A549 (cell line): Measurements from ENCODE around the gene DSCAML1. TPM values are rescaled to one million over a fixed set of nuclear protein-coding genes. Genes with fewer than 3 reads are reported as not detected.

Source experiments
- ATAC-seq, 2 experiments: fragments of 200-7000 bp in 1 of 2; fragments of >200 bp in 1 of 2; cut with Nextera tagmentation in 1 of 2; cut with Tn5 transposase in 1 of 2; 3 replicates each; pipeline versions ENCODE4 v1.8.0 to v1.9.1; 2018 to 2020; ENCODE audit warnings: mild to moderate bottlenecking in 1 of 2, moderate library complexity in 1 of 2
- CTCF ChIA-PET: fragments of 300-600 bp; sonication (Branson Sonifier 250); formaldehyde crosslinking; extraction: SDS; loops from one replicate; lab custom pipeline; 2021; ENCODE audit warnings: antibody characterized with exemption, inconsistent platforms; lab: Yijun Ruan, JAX
- POLR2A ChIA-PET: fragments of 350-600 bp; formaldehyde crosslinking; extraction: SDS; loops from one replicate; lab custom pipeline; 2021; ENCODE audit warnings: antibody characterized with exemption, inconsistent platforms; lab: Yijun Ruan, JAX
- DNase-seq, 2 experiments: peaks; one replicate each; pipeline versions ENCODE4 v3.0.0 to v3.0.0-alpha.2; 2011 to 2016; ENCODE audit warnings: low read depth in 1 of 2, low spot score in 1 of 2
- FAIRE-seq: peaks from 2 replicates; lab custom pipeline; 2011; peaks lifted over from hg19 to GRCh38; lab: Jason Lieb, UNC
- H3K27ac ChIP-seq, 2 experiments: fragments of >200 bp; sonication (Bioruptor Twin); formaldehyde crosslinking; 3 replicates each; pipeline ENCODE4 v1.5.1; 2016 to 2017
- H3K4me1 ChIP-seq: fragments of >200 bp; sonication (Bioruptor Twin); formaldehyde crosslinking; 3 replicates; pipeline ENCODE4 v1.6.1; 2016
- H3K4me2 ChIP-seq: fragments of >200 bp; sonication (Bioruptor Twin); formaldehyde crosslinking; 3 replicates; pipeline ENCODE4 v1.6.1; 2016
- H3K4me3 ChIP-seq: fragments of >200 bp; sonication (Bioruptor Twin); formaldehyde crosslinking; 3 replicates; pipeline ENCODE4 v1.5.1; 2016
- H3K9me3 ChIP-seq: fragments of >200 bp; sonication (Bioruptor Twin); formaldehyde crosslinking; 3 replicates; pipeline ENCODE4 v1.6.1; 2016
- BCL3 ChIP-seq: fragments of >200 bp; sonication (Bioruptor Twin); formaldehyde crosslinking; IDR thresholded peaks from 3 replicates; pipeline ENCODE4 v1.6.1; 2016
- CEBPB ChIP-seq, 2 experiments: fragments of >200 bp in 1 of 2; sonication (Bioruptor Twin) in 1 of 2; formaldehyde crosslinking in 1 of 2; IDR thresholded peaks; 2 replicates each; pipeline ENCODE4 v1.6.1; 2012 to 2016
- CHD2 ChIP-seq: fragments of 150-350 bp; IDR thresholded peaks from 2 replicates; pipeline ENCODE4 v1.6.1; 2014; ENCODE audit warnings: low read length; ENCODE audit not compliant: partially characterized antibody
- ELK1 ChIP-seq: fragments of 150-350 bp; IDR thresholded peaks from 2 replicates; pipeline ENCODE4 v1.6.1; 2014; ENCODE audit warnings: low read depth, mild to moderate bottlenecking, low read length
- EP300 ChIP-seq, 2 experiments: fragments of >200 bp; sonication (Bioruptor Twin); formaldehyde crosslinking; IDR thresholded peaks; 2 replicates in 1 of 2; 3 replicates in 1 of 2; pipeline ENCODE4 v1.6.1; 2016 to 2017
- ESRRA ChIP-seq: fragments of 150-350 bp; IDR thresholded peaks from 2 replicates; pipeline ENCODE4 v1.6.1; 2014; ENCODE audit warnings: mild to moderate bottlenecking, low read length, borderline replicate concordance
- FOSL2 ChIP-seq, 2 experiments: fragments of 450-650 bp in 1 of 2; fragments of >200 bp in 1 of 2; sonication (Bioruptor Twin) in 1 of 2; formaldehyde crosslinking; IDR thresholded peaks; 2 replicates each; pipeline versions ENCODE4 v1.5.0 to v1.6.1; 2016 to 2020; ENCODE audit warnings: mild to moderate bottlenecking in 1 of 2, moderate library complexity in 1 of 2
- HMGXB4 ChIP-seq: fragments of 250-450 bp; sonication (Bioruptor Pico); IDR thresholded peaks from 2 replicates; pipeline ENCODE4 v1.5.0; 2021; ENCODE audit warnings: mild to moderate bottlenecking, moderate library complexity, borderline replicate concordance
- HOXB5 ChIP-seq: fragments of 250-450 bp; sonication (Bioruptor Pico); IDR thresholded peaks from 2 replicates; pipeline ENCODE4 v1.5.0; 2020; ENCODE audit warnings: mild to moderate bottlenecking, moderate library complexity
- JUNB ChIP-seq: fragments of >200 bp; sonication (Bioruptor Twin); formaldehyde crosslinking; IDR thresholded peaks from 2 replicates; pipeline ENCODE4 v1.6.1; 2016
- KDM5A ChIP-seq: fragments of 200-600 bp; sonication (generic); IDR thresholded peaks from 2 replicates; pipeline ENCODE4 v1.6.1; 2016; ENCODE audit warnings: antibody characterized with exemption, mild to moderate bottlenecking
- MAFK ChIP-seq: fragments of 450-650 bp; IDR thresholded peaks from 2 replicates; pipeline ENCODE4 v1.6.1; 2014; ENCODE audit not compliant: partially characterized antibody
- MAX ChIP-seq: IDR thresholded peaks from 2 replicates; pipeline ENCODE4 v1.6.1; 2012
- MYC ChIP-seq: IDR thresholded peaks from 2 replicates; pipeline ENCODE4 v1.6.1; 2012; ENCODE audit warnings: mild to moderate bottlenecking, inconsistent platforms, low read length, improper control_type of control experiment, borderline replicate concordance
- NR3C1 ChIP-seq: fragments of >200 bp; sonication (Bioruptor Twin); formaldehyde crosslinking; IDR thresholded peaks from 3 replicates; pipeline ENCODE4 v1.6.1; 2017
- PHF8 ChIP-seq: fragments of 200-600 bp; sonication (generic); IDR thresholded peaks from 2 replicates; pipeline ENCODE4 v1.6.1; 2016; ENCODE audit warnings: low read depth, mild to moderate bottlenecking, antibody characterized with exemption, moderate library complexity, borderline replicate concordance
- RCOR1 ChIP-seq: fragments of 150-350 bp; IDR thresholded peaks from 2 replicates; pipeline ENCODE4 v1.6.1; 2014; ENCODE audit warnings: antibody characterized with exemption, low read length, low read depth
- RFX5 ChIP-seq: fragments of 450-650 bp; IDR thresholded peaks from 2 replicates; pipeline ENCODE4 v1.7.1; 2014; ENCODE audit warnings: antibody characterized with exemption, mild to moderate bottlenecking, moderate library complexity
- SMC3 ChIP-seq: fragments of >200 bp; sonication (Bioruptor Twin); formaldehyde crosslinking; IDR thresholded peaks from 3 replicates; pipeline ENCODE4 v1.6.1; 2018; ENCODE audit warnings: inconsistent platforms
- ZFP36 ChIP-seq: fragments of 450-650 bp; IDR thresholded peaks from 2 replicates; pipeline ENCODE4 v1.6.1; 2014; ENCODE audit warnings: borderline replicate concordance; ENCODE audit not compliant: partially characterized antibody
- WGBS: methylation state at CpG from one replicate; pipeline ENCODE4 v1.1.6; 2017; ENCODE audit errors: missing lambda C conversion rate; 5-methylcytosine and 5-hydroxymethylcytosine counted together
- polyA plus RNA-seq, 4 experiments: library from polyadenylated mRNA; depleted of rRNA in 3 of 4; stranded (reverse); fragments of >200 nt; fragmentation: RNase III in 1 of 4; extraction: RNeasy Plus Mini Kit Qiagen cat#74134 plus additional on column Dnase treatment in 1 of 4; gene quantifications; 2 replicates in 3 of 4; 3 replicates in 1 of 4; pipeline ENCODE4 v1.2.3, GENCODE V29; 2011 to 2017

The DSCAML1 gene
- polyA plus RNA-seq, 2 of the 4 experiments (the other 2 are of a cell fraction), result 0.12 to 0.31 TPM

- 74% methylated on average over 18 of the region's 20 CpGs for WGBS
- no peaks in the 10 kb centered on the region for H3K9me3 ChIP-seq
- no peak overlapping the region for H3K27ac ChIP-seq
- no peak for ATAC-seq
- H3K4me1 ChIP-seq, result no peaks in the 10 kb centered on the region
- POLR2A ChIA-PET, result no interaction called here
- TF ChIP-seq BCL3, result no peak
- no peak for TF ChIP-seq CHD2
- TF ChIP-seq MAFK, result no peak
- no peak for TF ChIP-seq HMGXB4 (CRISPR knock-in tag)
- TF ChIP-seq SMC3, result no peak
- TF ChIP-seq NR3C1, result no peak
- no peak for TF ChIP-seq HOXB5 (CRISPR knock-in tag)
- TF ChIP-seq RFX5, result no peak
- TF ChIP-seq MAX, result no peak
- no peak for TF ChIP-seq KDM5A
- no peak for FAIRE-seq
- DNase-seq, result no peak
- H3K4me2 ChIP-seq, result no peak overlapping the region
- no peak overlapping the region for H3K4me3 ChIP-seq
- CTCF ChIA-PET, result no interaction called here
Observed at GRCh38 chr11:117492578-117493251, 304.3 kb downstream of the DSCAML1 start.

- no peak overlapping the region for H3K27ac ChIP-seq
- ATAC-seq (no peak), DNase-seq (no peak), FAIRE-seq (no peak)
- 70% methylated on average over 6 of the region's 6 CpGs for WGBS
- H3K9me3 ChIP-seq, result no peaks in the 10 kb centered on the region
- no peak overlapping the region for H3K4me2 ChIP-seq
- ChIA-PET POLR2A (no interaction called here), CTCF (interaction anchor here (1.1 to 2.5 kb wide), 2 partner anchors 10 to 65 kb away, joined by 3 to 7 read pairs; no protein-coding TSS in a partner anchor)
- TF ChIP-seq EP300 (IDR thresholded peaks at IDR 0.05) (no peak), BCL3 (no peak), ELK1 (no peak), JUNB (no peak), PHF8 (no peak), RCOR1 (no peak), CEBPB (IDR thresholded peaks at IDR 0.05) (no peak), MYC (no peak), ESRRA (no peak), FOSL2 (IDR thresholded peaks at IDR 0.05) (no peak), FOSL2 (CRISPR knock-in tag; IDR thresholded peaks at IDR 0.05) (no peak), HOXB5 (CRISPR knock-in tag) (no peak), SMC3 (no peak), ZFP36 (no peak)
- no peak overlapping the region for H3K4me3 ChIP-seq
- H3K4me1 ChIP-seq, result no peaks in the 10 kb centered on the region
Observed at GRCh38 chr11:117490911-117491310, 306.1 kb downstream of the DSCAML1 start.
